K562 (cell line): ENCODE data around the gene BMP6. TPM values are rescaled to one million over a fixed set of nuclear protein-coding genes. Genes with fewer than 3 reads are reported as not detected.

Experiments
- CREB3 ChIP-seq: fragments of 450-650 bp; conservative IDR thresholded peaks from 2 replicates; pipeline ENCODE4 v1.6.1; 2016; ENCODE audit warnings: missing genetic modification characterization, low read depth, mild to moderate bottlenecking, missing compliant biosample characterization, moderate library complexity
- NFRKB ChIP-seq: fragments of 450-650 bp; IDR thresholded peaks from 2 replicates; pipeline ENCODE4 v1.6.1; 2016; ENCODE audit warnings: low read depth
- SMAD1 ChIP-seq: fragments of 150-350 bp; IDR thresholded peaks from 2 replicates; pipeline ENCODE4 v1.6.1; 2014; ENCODE audit warnings: low read length, low read depth; ENCODE audit not compliant: partially characterized antibody
- ZEB2 ChIP-seq: fragments of 450-650 bp; IDR thresholded peaks from 2 replicates; pipeline ENCODE4 v1.6.1; 2016
- ZNF644 ChIP-seq: fragments of 200-800 bp; sonication (Bioruptor generic); IDR thresholded peaks from 2 replicates; pipeline ENCODE4 v1.6.1; 2016; ENCODE audit warnings: low read depth, missing genetic modification characterization, missing compliant biosample characterization
- ZNF699 ChIP-seq: fragments of 250-450 bp; sonication (Bioruptor Pico); IDR thresholded peaks from 2 replicates; pipeline ENCODE4 v1.8.0; 2021; ENCODE audit warnings: mild to moderate bottlenecking, moderate library complexity; ENCODE audit not compliant: insufficient replicate concordance
- polyA plus RNA-seq, 8 experiments: library from polyadenylated mRNA; depleted of rRNA in 4 of 8; stranded (reverse) in 5 of 8; unstranded in 3 of 8; fragments of >200 nt; fragmentation: Nextera tagmentation in 2 of 8; fragmentation: Illumina TruSeq in 1 of 8; extraction: Ambion mirVana in 2 of 8; extraction: Trizol in 1 of 8; gene quantifications; 2 replicates each; pipeline versions ENCODE4 v1.2.1 to v1.2.3, GENCODE V29; 2011 to 2014; ENCODE audit warnings: inconsistent platforms in 1 of 8, missing spikeins in 1 of 8
- total RNA-seq, 7 experiments: library from RNA; depleted of rRNA in 6 of 7; stranded (reverse); fragments of >200 nt in 6 of 7; fragmentation: Illumina TruSeq in 2 of 7; extraction: Trizol in 2 of 7; gene quantifications; 2 replicates each; pipeline versions ENCODE4 v1.2.1 to v1.2.3, GENCODE V29; 2011 to 2021; ENCODE audit warnings: low replicate concordance in 1 of 7
- TF ChIP-seq, protein P1 (sequence below): sonication (generic); formaldehyde crosslinking; IDR thresholded peaks from 2 replicates; pipeline ENCODE4 v1.8.0; 2022; ENCODE audit warnings: missing genetic modification reagents, mild to moderate bottlenecking, borderline replicate concordance
- TF ChIP-seq, protein P2 (sequence below), 2 experiments: IDR thresholded peaks; 2 replicates each; pipeline ENCODE4 v1.6.1; 2011; ENCODE audit warnings: borderline replicate concordance in 1 of 2, control low read depth in 1 of 2, low read depth in 1 of 2, low read length in 1 of 2, mild to moderate bottlenecking in 1 of 2, mixed read lengths in 1 of 2, moderate library complexity in 1 of 2; ENCODE audit not compliant: insufficient read depth in 1 of 2, insufficient read length in 1 of 2, poor library complexity in 1 of 2, severe bottlenecking in 1 of 2; ENCODE audit errors: extremely low read depth in 1 of 2
- TF ChIP-seq, protein P3 (sequence below), 2 experiments: IDR thresholded peaks in 1 of 2; conservative IDR thresholded peaks in 1 of 2; 2 replicates each; pipeline ENCODE4 v1.6.1; 2016; ENCODE audit warnings: low read depth in 2 of 2, mild to moderate bottlenecking in 1 of 2, missing compliant biosample characterization in 1 of 2, missing genetic modification characterization in 1 of 2, moderate library complexity in 1 of 2
- TF ChIP-seq, protein P4 (sequence below): fragments of 450-650 bp; IDR thresholded peaks from 2 replicates; pipeline ENCODE4 v1.6.1; 2017; ENCODE audit warnings: antibody characterized with exemption, mild to moderate bottlenecking

Gene BMP6
- total and polyA plus RNA-seq, 9 of the 15 experiments (the other 6 are each of a cell fraction or from before 2014, with no cell fraction given): 0.01 to 0.13 (median 0.06) TPM; not detected in 3

GRCh38 chr6:7680393-7681075, 45.4 kb upstream of the BMP6 start (continued):
- TF ChIP-seq, protein P1, sequence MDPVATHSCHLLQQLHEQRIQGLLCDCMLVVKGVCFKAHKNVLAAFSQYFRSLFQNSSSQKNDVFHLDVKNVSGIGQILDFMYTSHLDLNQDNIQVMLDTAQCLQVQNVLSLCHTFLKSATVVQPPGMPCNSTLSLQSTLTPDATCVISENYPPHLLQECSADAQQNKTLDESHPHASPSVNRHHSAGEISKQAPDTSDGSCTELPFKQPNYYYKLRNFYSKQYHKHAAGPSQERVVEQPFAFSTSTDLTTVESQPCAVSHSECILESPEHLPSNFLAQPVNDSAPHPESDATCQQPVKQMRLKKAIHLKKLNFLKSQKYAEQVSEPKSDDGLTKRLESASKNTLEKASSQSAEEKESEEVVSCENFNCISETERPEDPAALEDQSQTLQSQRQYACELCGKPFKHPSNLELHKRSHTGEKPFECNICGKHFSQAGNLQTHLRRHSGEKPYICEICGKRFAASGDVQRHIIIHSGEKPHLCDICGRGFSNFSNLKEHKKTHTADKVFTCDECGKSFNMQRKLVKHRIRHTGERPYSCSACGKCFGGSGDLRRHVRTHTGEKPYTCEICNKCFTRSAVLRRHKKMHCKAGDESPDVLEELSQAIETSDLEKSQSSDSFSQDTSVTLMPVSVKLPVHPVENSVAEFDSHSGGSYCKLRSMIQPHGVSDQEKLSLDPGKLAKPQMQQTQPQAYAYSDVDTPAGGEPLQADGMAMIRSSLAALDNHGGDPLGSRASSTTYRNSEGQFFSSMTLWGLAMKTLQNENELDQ (CRISPR knock-in tag): no peak
- TF ChIP-seq, protein P2, sequence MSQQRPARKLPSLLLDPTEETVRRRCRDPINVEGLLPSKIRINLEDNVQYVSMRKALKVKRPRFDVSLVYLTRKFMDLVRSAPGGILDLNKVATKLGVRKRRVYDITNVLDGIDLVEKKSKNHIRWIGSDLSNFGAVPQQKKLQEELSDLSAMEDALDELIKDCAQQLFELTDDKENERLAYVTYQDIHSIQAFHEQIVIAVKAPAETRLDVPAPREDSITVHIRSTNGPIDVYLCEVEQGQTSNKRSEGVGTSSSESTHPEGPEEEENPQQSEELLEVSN (IDR thresholded peaks at IDR 0.05; ENCODE audit: borderline replicate concordance in 1 of 2, extremely low read depth in 1 of 2, insufficient read depth in 1 of 2, insufficient read length in 1 of 2, low read depth in 1 of 2, low read length in 1 of 2, poor library complexity in 1 of 2, severe bottlenecking in 1 of 2): no peak
- TF ChIP-seq ZNF699 (CRISPR knock-in tag) (no peak), ZEB2 (no peak), CREB3 (no peak), ZNF644 (peak; percentile 66; the same call in 1 of the 2 replicates), NFRKB (peak; percentile 23; the same call in 1 of the 2 replicates), SMAD1 (no peak)
- TF ChIP-seq, protein P3, sequence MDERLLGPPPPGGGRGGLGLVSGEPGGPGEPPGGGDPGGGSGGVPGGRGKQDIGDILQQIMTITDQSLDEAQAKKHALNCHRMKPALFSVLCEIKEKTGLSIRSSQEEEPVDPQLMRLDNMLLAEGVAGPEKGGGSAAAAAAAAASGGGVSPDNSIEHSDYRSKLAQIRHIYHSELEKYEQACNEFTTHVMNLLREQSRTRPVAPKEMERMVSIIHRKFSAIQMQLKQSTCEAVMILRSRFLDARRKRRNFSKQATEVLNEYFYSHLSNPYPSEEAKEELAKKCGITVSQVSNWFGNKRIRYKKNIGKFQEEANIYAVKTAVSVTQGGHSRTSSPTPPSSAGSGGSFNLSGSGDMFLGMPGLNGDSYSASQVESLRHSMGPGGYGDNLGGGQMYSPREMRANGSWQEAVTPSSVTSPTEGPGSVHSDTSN (CRISPR knock-in tag; IDR thresholded peaks at IDR 0.05; ENCODE audit: low read depth): no peak
- TF ChIP-seq, protein P3 (tag; conservative IDR thresholded peaks at IDR 0.05; ENCODE audit: low read depth): no peak
- TF ChIP-seq, protein P4, sequence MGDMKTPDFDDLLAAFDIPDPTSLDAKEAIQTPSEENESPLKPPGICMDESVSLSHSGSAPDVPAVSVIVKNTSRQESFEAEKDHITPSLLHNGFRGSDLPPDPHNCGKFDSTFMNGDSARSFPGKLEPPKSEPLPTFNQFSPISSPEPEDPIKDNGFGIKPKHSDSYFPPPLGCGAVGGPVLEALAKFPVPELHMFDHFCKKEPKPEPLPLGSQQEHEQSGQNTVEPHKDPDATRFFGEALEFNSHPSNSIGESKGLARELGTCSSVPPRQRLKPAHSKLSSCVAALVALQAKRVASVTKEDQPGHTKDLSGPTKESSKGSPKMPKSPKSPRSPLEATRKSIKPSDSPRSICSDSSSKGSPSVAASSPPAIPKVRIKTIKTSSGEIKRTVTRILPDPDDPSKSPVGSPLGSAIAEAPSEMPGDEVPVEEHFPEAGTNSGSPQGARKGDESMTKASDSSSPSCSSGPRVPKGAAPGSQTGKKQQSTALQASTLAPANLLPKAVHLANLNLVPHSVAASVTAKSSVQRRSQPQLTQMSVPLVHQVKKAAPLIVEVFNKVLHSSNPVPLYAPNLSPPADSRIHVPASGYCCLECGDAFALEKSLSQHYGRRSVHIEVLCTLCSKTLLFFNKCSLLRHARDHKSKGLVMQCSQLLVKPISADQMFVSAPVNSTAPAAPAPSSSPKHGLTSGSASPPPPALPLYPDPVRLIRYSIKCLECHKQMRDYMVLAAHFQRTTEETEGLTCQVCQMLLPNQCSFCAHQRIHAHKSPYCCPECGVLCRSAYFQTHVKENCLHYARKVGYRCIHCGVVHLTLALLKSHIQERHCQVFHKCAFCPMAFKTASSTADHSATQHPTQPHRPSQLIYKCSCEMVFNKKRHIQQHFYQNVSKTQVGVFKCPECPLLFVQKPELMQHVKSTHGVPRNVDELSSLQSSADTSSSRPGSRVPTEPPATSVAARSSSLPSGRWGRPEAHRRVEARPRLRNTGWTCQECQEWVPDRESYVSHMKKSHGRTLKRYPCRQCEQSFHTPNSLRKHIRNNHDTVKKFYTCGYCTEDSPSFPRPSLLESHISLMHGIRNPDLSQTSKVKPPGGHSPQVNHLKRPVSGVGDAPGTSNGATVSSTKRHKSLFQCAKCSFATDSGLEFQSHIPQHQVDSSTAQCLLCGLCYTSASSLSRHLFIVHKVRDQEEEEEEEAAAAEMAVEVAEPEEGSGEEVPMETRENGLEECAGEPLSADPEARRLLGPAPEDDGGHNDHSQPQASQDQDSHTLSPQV: no peak
